GM20431 (cell line): ENCODE data around the gene SYK.

Experiments
- in situ Hi-C: fragments of 300-500 bp; cut with MseI, MboI; formaldehyde crosslinking; loops from one replicate; pipeline ENCODE4 v1.15.0; 2020; ENCODE audit warnings: low sequenced_read_pairs; ENCODE audit not compliant: unreplicated experiment

Gene SYK

DNA sequence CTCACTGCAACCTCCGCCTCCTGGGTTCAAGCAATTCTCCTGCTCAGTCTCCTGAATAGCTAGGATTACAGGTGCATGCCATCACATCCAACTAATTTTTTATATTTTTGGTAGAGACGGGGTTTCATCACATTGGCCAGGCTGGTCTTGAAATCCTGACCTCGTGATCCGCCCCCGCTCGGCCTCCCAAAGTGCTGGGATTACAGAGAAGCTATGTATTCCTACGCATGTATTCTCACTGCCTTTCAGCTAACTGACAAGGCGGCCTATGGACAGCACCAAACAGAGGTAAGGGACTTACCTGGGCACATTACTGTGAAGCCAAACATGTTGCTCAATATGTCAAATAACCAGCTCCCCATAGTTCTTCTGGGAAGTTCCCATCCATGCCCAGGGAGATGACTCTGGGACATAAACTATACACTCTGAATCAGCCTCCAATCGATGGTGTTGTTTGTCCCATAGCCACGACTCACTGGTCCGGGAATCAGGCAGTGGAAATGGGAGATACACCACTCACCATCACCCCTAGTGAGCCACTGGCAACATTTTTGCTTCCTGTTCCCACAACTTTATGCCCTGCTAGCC, 114.6 kb downstream of the SYK start:
- in situ Hi-C loops: loop anchor here (10.0 to 25.0 kb wide), 2 partner anchors 519 to 771 kb away; no protein-coding TSS in a partner anchor

GRCh38 chr9:90919883-90920282, 118.3 kb downstream of the SYK start:
- in situ Hi-C loops: loop anchor here (10.0 to 25.0 kb wide), 3 partner anchors 65 to 767 kb away; no protein-coding TSS in a partner anchor

GRCh38 chr9:90921104-90921503, 119.5 kb downstream of the SYK start:
- in situ Hi-C loops: loop anchor here (10.0 to 25.0 kb wide), 2 partner anchors 64 to 766 kb away; no protein-coding TSS in a partner anchor

GRCh38 chr9:90921969-90922368, 120.3 kb downstream of the SYK start:
- in situ Hi-C loops: loop anchor here (10.0 to 25.0 kb wide), 2 partner anchors 63 to 765 kb away; no protein-coding TSS in a partner anchor

GRCh38 chr9:90925581-90926257, 124.1 kb downstream of the SYK start:
- in situ Hi-C loops: loop anchor here (10.0 kb wide), 1 partner anchor 59 kb away; no protein-coding TSS in a partner anchor

DNA sequence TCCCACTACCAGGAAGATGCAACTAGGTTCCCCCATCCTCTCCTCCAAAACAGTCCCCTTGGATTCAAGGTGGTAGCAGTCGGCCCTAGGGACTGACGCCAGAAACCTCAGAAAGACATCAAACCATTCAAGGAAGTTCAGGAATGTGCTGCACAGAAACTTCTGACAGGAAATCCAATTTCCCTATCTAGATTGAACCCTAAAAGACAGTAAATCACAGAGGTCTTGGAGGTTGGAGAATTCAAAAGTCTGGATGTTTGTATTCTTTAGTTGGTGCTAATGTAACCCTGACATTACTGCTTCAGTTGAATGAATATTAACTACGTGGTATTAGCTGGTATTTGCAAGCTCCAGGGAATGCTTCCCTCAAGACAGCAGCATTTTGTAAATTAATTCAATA, 125.3 kb downstream of the SYK start:
- in situ Hi-C loops: loop anchor here (10.0 kb wide), 1 partner anchor 58 kb away; no protein-coding TSS in a partner anchor

DNA sequence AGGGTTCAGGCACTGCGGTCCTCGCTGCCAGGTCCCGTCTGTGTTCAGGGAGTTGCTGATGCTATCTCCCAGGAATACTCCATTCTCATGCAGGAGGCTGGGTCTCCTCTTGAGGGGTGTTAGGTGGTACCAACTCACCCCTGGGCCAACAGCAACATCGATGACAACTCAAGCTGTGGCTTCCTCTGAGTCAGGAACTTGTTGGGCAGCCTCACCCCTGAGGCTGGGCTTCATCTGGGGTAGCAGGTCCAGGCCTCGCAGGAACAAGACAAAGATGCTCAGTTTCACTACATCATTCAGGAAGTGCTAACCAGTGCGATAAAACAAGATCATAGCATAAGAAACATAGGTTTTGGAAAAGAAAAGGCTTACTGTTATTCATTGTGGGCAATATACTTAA, 125.9 kb downstream of the SYK start:
- in situ Hi-C loops: loop anchor here (10.0 kb wide), 1 partner anchor 57 kb away; no protein-coding TSS in a partner anchor

DNA sequence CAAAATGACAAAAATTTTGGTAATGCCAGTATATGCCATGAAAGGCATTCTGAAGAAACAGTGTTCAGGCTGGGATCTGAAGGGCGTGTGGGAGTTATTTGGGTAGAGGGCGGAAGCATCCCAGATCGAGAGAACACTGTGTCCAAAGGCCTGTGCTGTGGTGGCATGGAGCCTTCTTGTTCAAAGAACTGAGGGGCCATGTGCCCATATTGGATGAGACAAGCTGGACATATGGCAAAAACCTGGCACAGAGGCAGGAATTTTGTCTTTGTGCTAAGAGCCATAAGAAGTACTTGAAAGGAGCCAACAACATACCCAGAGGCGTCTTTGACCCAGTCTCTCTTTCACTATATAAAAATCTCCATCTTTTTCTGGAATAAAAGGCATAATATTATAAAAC, 128.0 kb downstream of the SYK start:
- in situ Hi-C loops: loop anchor here (10.0 kb wide), 1 partner anchor 55 kb away; no protein-coding TSS in a partner anchor

GRCh38 chr9:90933468-90933867, 131.8 kb downstream of the SYK start:
- in situ Hi-C loops: no loop called here

DNA sequence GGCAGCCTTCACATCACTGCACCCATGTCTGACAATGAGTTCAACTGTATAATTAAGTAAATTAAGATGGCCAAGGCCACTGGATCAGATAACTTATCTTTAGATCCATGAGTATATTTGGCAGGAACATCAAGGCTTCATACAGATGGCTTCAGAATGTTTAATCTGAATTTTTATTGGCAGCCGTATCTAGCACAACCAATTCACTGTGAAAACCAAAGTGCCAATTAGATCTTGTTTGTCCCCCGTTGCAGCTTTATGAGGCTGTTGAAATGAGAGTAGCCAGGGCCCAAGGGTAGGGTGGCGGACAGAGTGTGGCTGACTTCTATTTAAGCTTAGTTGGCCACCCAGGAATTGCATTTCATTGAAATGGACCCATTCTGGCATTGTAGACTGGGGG, 137.7 kb downstream of the SYK start:
- in situ Hi-C loops: no loop called here

DNA sequence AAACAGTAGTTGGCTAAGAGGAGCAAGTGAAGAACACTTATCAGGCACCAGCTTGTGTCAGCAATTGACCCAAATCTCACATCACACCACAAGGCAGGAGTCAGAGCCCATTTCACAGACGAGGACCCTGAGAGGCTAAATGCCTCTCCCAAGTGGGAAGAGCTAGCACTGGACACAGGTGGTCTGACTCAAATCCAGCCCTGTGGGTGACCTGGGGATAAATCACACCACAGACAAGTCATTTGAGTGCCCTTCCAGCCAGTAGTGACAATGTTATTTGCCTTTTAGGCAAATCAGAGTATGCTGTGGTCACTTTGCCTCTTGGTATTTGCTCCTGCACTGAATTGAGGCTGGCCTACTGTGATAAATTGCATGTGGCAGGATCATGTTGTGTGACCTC, 138.7 kb downstream of the SYK start:
- in situ Hi-C loops: no loop called here

DNA sequence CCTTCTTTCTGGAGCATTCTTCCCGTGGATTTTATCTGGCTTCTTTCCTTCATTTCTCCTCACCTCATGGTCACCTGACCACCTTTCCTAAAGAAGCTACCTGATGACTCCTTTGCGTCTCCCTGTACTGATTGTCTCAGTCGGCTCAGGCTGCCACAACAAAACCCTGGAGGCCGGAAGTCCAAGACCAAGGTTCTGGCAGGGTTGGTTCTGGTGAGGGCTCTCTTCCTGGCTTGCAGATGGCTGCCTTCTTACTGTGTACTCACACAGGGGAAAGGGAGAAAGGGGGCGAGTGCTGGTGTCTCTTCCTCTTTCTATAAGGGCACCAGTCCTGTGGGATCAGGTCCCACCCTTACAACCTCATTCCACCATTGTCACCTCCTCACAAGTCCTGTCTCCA, 140.0 kb downstream of the SYK start:
- in situ Hi-C loops: no loop called here

DNA sequence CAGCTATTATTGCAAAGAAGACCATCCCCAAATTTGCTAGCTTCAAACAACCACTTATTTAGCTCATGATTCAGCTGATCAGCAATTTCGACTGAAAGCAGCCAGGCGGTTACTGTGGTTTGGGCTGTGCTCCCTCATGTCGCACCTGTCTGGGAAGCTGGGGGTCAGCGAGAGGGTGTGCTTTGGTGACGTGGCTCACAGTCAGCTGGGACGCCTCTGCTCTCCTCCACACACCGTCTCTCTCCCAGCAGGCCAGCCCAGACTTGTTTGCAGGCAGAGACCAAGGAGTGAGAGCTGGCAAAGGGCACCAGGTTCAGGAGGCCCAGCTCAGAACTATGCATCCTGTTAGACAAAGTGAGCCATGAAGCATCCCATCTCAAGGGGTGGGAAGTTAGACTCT, 140.9 kb downstream of the SYK start:
- in situ Hi-C loops: no loop called here

DNA sequence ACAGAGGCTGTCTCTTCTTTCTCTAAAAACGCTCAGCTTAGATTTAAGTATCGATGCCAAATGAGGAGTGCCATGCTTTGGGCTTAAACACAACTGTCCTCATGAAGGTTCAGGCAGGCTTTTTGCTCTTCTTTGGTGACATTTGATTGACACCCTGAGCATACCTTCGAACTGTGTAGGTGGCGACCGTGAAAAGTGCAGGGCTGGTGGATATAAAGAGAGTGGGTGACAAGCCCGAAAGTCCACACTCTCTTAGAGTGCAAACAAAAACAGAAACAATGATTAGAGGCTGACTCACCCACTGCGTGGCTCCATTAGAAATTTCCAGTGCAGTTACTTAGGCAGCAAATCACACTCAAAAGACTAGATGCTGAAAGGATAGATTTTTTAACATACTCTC, 141.7 kb downstream of the SYK start:
- in situ Hi-C loops: no loop called here

DNA sequence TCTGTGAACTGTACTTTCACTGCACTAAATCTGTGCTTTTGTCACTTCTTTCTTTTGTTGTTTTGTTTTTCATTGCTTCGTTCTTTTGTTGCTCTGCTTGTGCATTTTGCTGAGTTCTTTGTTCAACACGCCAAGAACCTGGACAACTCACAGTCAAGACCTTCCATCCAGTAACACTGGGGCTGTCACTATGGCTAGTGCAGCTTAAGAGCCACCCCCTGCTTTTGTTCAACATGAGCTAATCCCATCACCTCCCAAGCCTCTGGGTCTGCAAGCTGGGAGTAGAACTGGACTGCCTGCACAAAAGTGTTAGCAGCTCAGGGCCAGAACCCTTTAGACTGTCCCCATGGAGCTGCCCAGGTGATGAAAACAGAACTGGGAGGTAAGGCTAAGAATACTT, 143.7 kb downstream of the SYK start:
- in situ Hi-C loops: no loop called here

- in situ Hi-C loops: no loop called here
These were observed 145.4 kb downstream of the SYK start for GRCh38 chr9:90946982-90947381.
